ENCODE data around the gene PTPRN2.

DNA sequence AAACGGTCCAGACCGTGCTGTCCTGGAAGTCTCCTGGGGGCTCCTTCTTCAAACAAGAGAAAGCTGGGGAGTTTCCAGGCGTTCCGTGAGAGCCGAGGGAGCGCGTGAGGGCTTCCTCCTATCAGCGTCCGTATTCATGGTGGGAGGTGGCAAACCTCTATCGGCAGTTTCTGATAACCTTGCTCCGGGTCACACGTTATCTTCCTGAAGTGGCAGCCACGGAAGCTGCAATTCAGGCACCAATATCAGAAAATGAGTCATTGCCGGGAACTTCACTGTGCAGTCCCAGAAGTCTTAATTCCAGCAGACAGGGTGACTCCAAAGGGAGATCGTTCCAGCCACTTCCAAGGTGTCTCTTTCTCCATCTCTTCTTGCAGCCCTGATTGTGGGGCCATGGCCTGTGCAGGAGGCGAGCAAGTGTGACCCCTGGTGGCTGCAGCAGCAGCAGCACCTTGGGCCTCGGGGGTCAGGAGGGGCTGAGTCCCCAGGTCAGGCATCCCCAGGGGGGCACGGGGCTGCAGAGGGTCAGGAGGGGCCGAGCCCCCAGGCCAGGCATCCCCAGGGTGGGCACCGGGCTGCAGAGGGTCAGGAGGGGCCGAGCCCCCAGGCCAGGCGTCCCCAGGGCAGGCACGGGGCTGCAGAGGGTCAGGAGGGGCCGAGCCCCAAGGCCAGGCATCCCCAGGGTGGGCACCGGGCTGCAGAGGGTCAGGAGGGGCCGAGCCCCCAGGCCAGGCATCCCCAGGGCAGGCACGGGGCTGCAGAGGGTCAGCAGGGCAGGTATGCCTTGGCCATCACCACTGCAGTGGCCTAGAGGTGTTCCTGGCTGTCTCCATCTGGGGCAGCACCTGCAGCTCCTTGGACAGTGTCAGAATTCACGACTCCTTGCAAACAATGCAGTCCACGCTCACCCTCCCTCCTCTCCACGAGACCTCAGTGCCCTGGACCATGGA, 712.1 kb downstream of the PTPRN2 start:
- TF ChIP-seq, protein P1, sequence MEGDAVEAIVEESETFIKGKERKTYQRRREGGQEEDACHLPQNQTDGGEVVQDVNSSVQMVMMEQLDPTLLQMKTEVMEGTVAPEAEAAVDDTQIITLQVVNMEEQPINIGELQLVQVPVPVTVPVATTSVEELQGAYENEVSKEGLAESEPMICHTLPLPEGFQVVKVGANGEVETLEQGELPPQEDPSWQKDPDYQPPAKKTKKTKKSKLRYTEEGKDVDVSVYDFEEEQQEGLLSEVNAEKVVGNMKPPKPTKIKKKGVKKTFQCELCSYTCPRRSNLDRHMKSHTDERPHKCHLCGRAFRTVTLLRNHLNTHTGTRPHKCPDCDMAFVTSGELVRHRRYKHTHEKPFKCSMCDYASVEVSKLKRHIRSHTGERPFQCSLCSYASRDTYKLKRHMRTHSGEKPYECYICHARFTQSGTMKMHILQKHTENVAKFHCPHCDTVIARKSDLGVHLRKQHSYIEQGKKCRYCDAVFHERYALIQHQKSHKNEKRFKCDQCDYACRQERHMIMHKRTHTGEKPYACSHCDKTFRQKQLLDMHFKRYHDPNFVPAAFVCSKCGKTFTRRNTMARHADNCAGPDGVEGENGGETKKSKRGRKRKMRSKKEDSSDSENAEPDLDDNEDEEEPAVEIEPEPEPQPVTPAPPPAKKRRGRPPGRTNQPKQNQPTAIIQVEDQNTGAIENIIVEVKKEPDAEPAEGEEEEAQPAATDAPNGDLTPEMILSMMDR (conservative IDR thresholded peaks at IDR 0.05 in 1 of 2, IDR thresholded peaks at IDR 0.05 in 1 of 2; ENCODE audit: extremely low read depth in 1 of 2, insufficient read depth in 1 of 2, low read depth in 1 of 2, low read length in 2 of 2): no peak
- no peak for TF ChIP-seq EZH2 (IDR thresholded peaks at IDR 0.05; ENCODE audit: borderline replicate concordance, low read length)

Measured in mammary epithelial cell (primary cell).